CD14-positive monocyte (primary cell): ENCODE data around the gene PRSS33. TPM values are rescaled to one million over a fixed set of nuclear protein-coding genes. Genes with fewer than 3 reads are reported as not detected.

Experiments
- DNase-seq, 3 donors: peaks; one replicate each; pipeline ENCODE4 v3.0.0-alpha.2; 2011 to 2022
- H2AFZ ChIP-seq: 2 replicates; pipeline ENCODE4 v1.6.0; 2012; ENCODE audit warnings: mild to moderate bottlenecking, low read depth, low read length, inconsistent platforms; ENCODE audit not compliant: insufficient read depth, poor library complexity, severe bottlenecking
- H3K27ac ChIP-seq, 2 donors: 1 replicate in 1 of 2; 2 replicates in 1 of 2; pipeline ENCODE4 v1.5.1; 2012 to 2013; ENCODE audit warnings: low read length in 2 of 2, control low read depth in 1 of 2, inconsistent platforms in 1 of 2, low read depth in 1 of 2, mild to moderate bottlenecking in 1 of 2
- H3K27me3 ChIP-seq, 2 donors: one replicate each; pipeline versions ENCODE4 v1.6.0 to v1.6.1; 2011 to 2013; ENCODE audit warnings: low read length in 2 of 2; ENCODE audit not compliant: control insufficient read depth in 2 of 2, insufficient read depth in 2 of 2
- H3K36me3 ChIP-seq, 2 donors: replicated peaks in 1 of 2; 1 replicate in 1 of 2; 2 replicates in 1 of 2; pipeline versions ENCODE4 v1.5.1 to v1.6.1; 2012 to 2013; ENCODE audit warnings: low read length in 2 of 2, control low read depth in 1 of 2, inconsistent platforms in 1 of 2, mild to moderate bottlenecking in 1 of 2; ENCODE audit not compliant: insufficient read depth in 2 of 2, control insufficient read depth in 1 of 2
- H3K4me1 ChIP-seq, 2 donors: 1 replicate in 1 of 2; 2 replicates in 1 of 2; pipeline versions ENCODE4 v1.5.1 to v1.6.1; 2012 to 2013; ENCODE audit warnings: low read length in 2 of 2, control low read depth in 1 of 2, inconsistent platforms in 1 of 2, mild to moderate bottlenecking in 1 of 2, moderate library complexity in 1 of 2; ENCODE audit not compliant: insufficient read depth in 2 of 2, control insufficient read depth in 1 of 2
- H3K4me2 ChIP-seq: replicated peaks from 2 replicates; pipeline ENCODE3; 2012; ENCODE audit warnings: low read length, moderate library complexity, mild to moderate bottlenecking; ENCODE audit not compliant: poor library complexity, severe bottlenecking; ENCODE audit errors: extremely low read depth
- H3K4me3 ChIP-seq, 3 experiments: fragments of 200-600 bp in 1 of 3; sonication (generic) in 1 of 3; replicated peaks in 1 of 3; 1 replicate in 2 of 3; 2 replicates in 1 of 3; pipeline ENCODE4 v1.5.1; 2011 to 2013; ENCODE audit warnings: low read length in 3 of 3, mild to moderate bottlenecking in 3 of 3, control low read depth in 2 of 3, low read depth in 2 of 3, inconsistent platforms in 1 of 3, moderate library complexity in 1 of 3
- H3K79me2 ChIP-seq: 2 replicates; pipeline ENCODE4 v1.6.0; 2012; ENCODE audit warnings: mild to moderate bottlenecking, control low read depth, inconsistent platforms, low read length, moderate library complexity; ENCODE audit not compliant: insufficient read depth
- H3K9ac ChIP-seq: 2 replicates; pipeline ENCODE4 v1.6.0; 2017; ENCODE audit warnings: low read length, mild to moderate bottlenecking; ENCODE audit not compliant: insufficient read depth, poor library complexity, severe bottlenecking
- H3K9me3 ChIP-seq, 2 donors: replicated peaks in 1 of 2; 1 replicate in 1 of 2; 2 replicates in 1 of 2; pipeline versions ENCODE4 v1.5.1 to v1.6.1; 2012 to 2013; ENCODE audit warnings: low read length in 2 of 2, control low read depth in 1 of 2; ENCODE audit not compliant: control insufficient read depth in 1 of 2, insufficient read depth in 1 of 2
- H4K20me1 ChIP-seq: 2 replicates; pipeline ENCODE4 v1.6.0; 2012; ENCODE audit warnings: mild to moderate bottlenecking, low read length, control low read depth, moderate library complexity; ENCODE audit not compliant: insufficient read depth
- H3K27ac Mint-ChIP-seq, 7 donors: one replicate each; pipeline ENCODE4 v1.8.0; 2020; ENCODE audit warnings: mild to moderate bottlenecking in 7 of 7, mixed read lengths in 7 of 7, moderate library complexity in 6 of 7, inconsistent platforms in 2 of 7
- H3K27me3 Mint-ChIP-seq, 3 donors: one replicate each; pipeline ENCODE4 v1.8.0; 2021 to 2022; ENCODE audit warnings: low read depth in 3 of 3, mild to moderate bottlenecking in 3 of 3, mixed read lengths in 3 of 3, moderate library complexity in 3 of 3, inconsistent platforms in 1 of 3
- H3K36me3 Mint-ChIP-seq, 2 donors: one replicate each; pipeline ENCODE4 v1.8.0; 2020; ENCODE audit warnings: mixed read lengths in 2 of 2, inconsistent platforms in 1 of 2, mild to moderate bottlenecking in 1 of 2
- H3K4me1 Mint-ChIP-seq: one replicate; pipeline ENCODE4 v1.8.0; 2020; ENCODE audit warnings: mild to moderate bottlenecking, mixed read lengths
- H3K4me3 Mint-ChIP-seq, 2 donors: one replicate each; pipeline ENCODE4 v1.8.0; 2020; ENCODE audit warnings: mild to moderate bottlenecking in 2 of 2, mixed read lengths in 2 of 2, moderate library complexity in 1 of 2
- H3K9me3 Mint-ChIP-seq, 7 donors: one replicate each; pipeline ENCODE4 v1.8.0; 2020 to 2022; ENCODE audit warnings: mixed read lengths in 7 of 7, mild to moderate bottlenecking in 6 of 7, moderate library complexity in 6 of 7, inconsistent platforms in 2 of 7
- CTCF ChIP-seq: fragments of 200-600 bp; IDR thresholded peaks from one replicate; pipeline ENCODE4 v1.8.0; 2022; ENCODE audit warnings: antibody characterized with exemption, mild to moderate bottlenecking
- WGBS: methylation state at CpG from one replicate; pipeline ENCODE4 v1.1.5; 2013; ENCODE audit warnings: missing lambda C conversion rate; ENCODE audit not compliant: insufficient coverage; 5-methylcytosine and 5-hydroxymethylcytosine counted together
- intact Hi-C, 2 donors: fragments of 100-400 bp; cut with micrococcal nuclease; formaldehyde crosslinking; loops; one replicate each; pipeline versions ENCODE4 v1.15.0 to v1.15.1; 2023
- polyA plus RNA-seq, 3 donors: library from polyadenylated mRNA; depleted of rRNA in 1 of 3; unstranded in 2 of 3; stranded (reverse) in 1 of 3; fragments of 300-500 nt in 2 of 3; fragments of >200 nt in 1 of 3; fragmentation: Illumina TruSeq in 2 of 3; gene quantifications; 1 replicate in 2 of 3; 2 replicates in 1 of 3; pipeline ENCODE4 v1.2.3, GENCODE V29; 2012 to 2021
- small RNA-seq: library from RNA; depleted of rRNA; stranded (forward); fragments of <200 nt; gene quantifications from one replicate; pipeline ENCODE3, GENCODE V24; 2012; ENCODE audit warnings: low read depth; ENCODE audit not compliant: insufficient read length

PRSS33 gene
- polyA plus RNA-seq, 3 donors: 0.05 TPM; not detected in 2

GRCh38 chr16:2736476-2737237, 50.7 kb downstream of the PRSS33 start:
- DNase-seq: no peak
- Histone ChIP-seq H3K4me2 (no peak overlapping the region), H3K4me1 (no peaks in the 10 kb centered on the region), H3K79me2 (no peaks in the 10 kb centered on the region), H3K36me3 (no peaks in the 10 kb centered on the region), H4K20me1 (no peaks in the 10 kb centered on the region), H3K9ac (no peak overlapping the region), H3K4me3 (no peak overlapping the region), H3K27me3 (no peaks in the 10 kb centered on the region), H3K9me3 (no peaks in the 10 kb centered on the region), H2AFZ (no peak overlapping the region), H3K27ac (no peak overlapping the region)
- WGBS: 97% methylated on average over 11 of the region's 11 CpGs
- Mint-ChIP-seq H3K4me3 (no peak overlapping the region), H3K27ac (no peak overlapping the region), H3K9me3 (peaks cover 0 to 2% (median 0%) of the 10 kb centered on the region in 7 donors), H3K36me3 (no peaks in the 10 kb centered on the region), H3K4me1 (peaks cover 3% of the 10 kb centered on the region), H3K27me3 (peaks cover 0 to 5% (median 2%) of the 10 kb centered on the region in 3 donors)
- intact Hi-C loops: no loop called here
- TF ChIP-seq CTCF: no peak

- H3K9ac ChIP-seq: no peak overlapping the region
- H3K4me3 ChIP-seq: no peak overlapping the region
- intact Hi-C loops: no loop called here
- DNase-seq: no peak
- peaks cover 0 to 2% (median 0%) of the 10 kb centered on the region in 7 donors for H3K9me3 Mint-ChIP-seq
- peaks cover 0 to 4% (median 2%) of the 10 kb centered on the region in 3 donors for H3K27me3 Mint-ChIP-seq
- no peaks in the 10 kb centered on the region for H3K36me3 ChIP-seq
- no peak for TF ChIP-seq CTCF
- no peak overlapping the region for H2AFZ ChIP-seq
- H3K79me2 ChIP-seq: no peaks in the 10 kb centered on the region
- H3K27ac Mint-ChIP-seq: peak overlapping the region in 1 of 7 donors; percentile 57
- H3K4me3 Mint-ChIP-seq: no peak overlapping the region
- no peak overlapping the region for H3K27ac ChIP-seq
- no peaks in the 10 kb centered on the region for H4K20me1 ChIP-seq
- H3K27me3 ChIP-seq: no peaks in the 10 kb centered on the region
- no peaks in the 10 kb centered on the region for H3K36me3 Mint-ChIP-seq
- no peak overlapping the region for H3K4me2 ChIP-seq
- H3K4me1 ChIP-seq: no peaks in the 10 kb centered on the region
- H3K9me3 ChIP-seq: no peaks in the 10 kb centered on the region
- H3K4me1 Mint-ChIP-seq: peaks cover 3% of the 10 kb centered on the region
- 63% methylated on average over 7 of the region's 10 CpGs for WGBS
Measured at GRCh38 chr16:2734844-2735515, 52.4 kb downstream of the PRSS33 start.

Small RNA genes within 50 kb of the gene (small RNA-seq; reads per million reads assigned to genes)
- gene SNORA3C: not detected

Other genes starting within 250 kb of the PRSS33 start
- 10 to 100 TPM; 35.6 to 45.9 (median 38.6) TPM for gene PDPK1, start 249.5 kb downstream of the PRSS33 start, polyA plus RNA-seq
- 10 to 100 TPM; 16.0 to 23.1 (median 21.0) TPM for gene KCTD5, start 105.0 kb downstream of the PRSS33 start, polyA plus RNA-seq
- gene PRSS27, start 67.3 kb downstream of the PRSS33 start, polyA plus RNA-seq: 1 to 10 TPM in 1 of 3 donors, not detected in 2; 1.1 TPM
- gene SRRM2, start 34.9 kb downstream of the PRSS33 start, polyA plus RNA-seq: 1,000 to 10,000 TPM in 1 of 3 donors, 10 to 100 TPM in 2; 19.0 to 1,186 (median 31.8) TPM
- 100 to 1,000 TPM; 150 to 405 (median 363) TPM for gene ELOB, start 10.3 kb downstream of the PRSS33 start, polyA plus RNA-seq
- gene PRSS41, start 10.9 kb upstream of the PRSS33 start, polyA plus RNA-seq: not detected
- gene PRSS21, start 29.7 kb upstream of the PRSS33 start, polyA plus RNA-seq: 1 to 10 TPM; 2.1 to 9.0 (median 3.1) TPM
- gene ZG16B, start 42.7 kb upstream of the PRSS33 start, polyA plus RNA-seq: 10 to 100 TPM in 2 of 3 donors, 1 to 10 TPM in 1; 6.8 to 12.9 (median 11.0) TPM
- gene PRSS22, start 70.6 kb upstream of the PRSS33 start, polyA plus RNA-seq: not detected
- 10 to 100 TPM; 10.9 to 14.8 (median 12.7) TPM for gene FLYWCH2, start 95.7 kb upstream of the PRSS33 start, polyA plus RNA-seq
- 10 to 100 TPM in 1 of 3 donors, 1 to 10 TPM in 2; 5.0 to 42.7 (median 7.1) TPM for gene FLYWCH1, start 124.4 kb upstream of the PRSS33 start, polyA plus RNA-seq
- gene KREMEN2, start 176.7 kb upstream of the PRSS33 start, polyA plus RNA-seq: under 1 TPM in 1 of 3 donors, not detected in 2; 0.09 TPM
- gene PAQR4, start 181.8 kb upstream of the PRSS33 start, polyA plus RNA-seq: 10 to 100 TPM in 1 of 3 donors, 1 to 10 TPM in 2; 6.3 to 14.2 (median 8.9) TPM
- gene PKMYT1, start 192.9 kb upstream of the PRSS33 start, polyA plus RNA-seq: 1 to 10 TPM in 2 of 3 donors, under 1 TPM in 1; 0.39 to 3.2 (median 3.0) TPM
- 1 to 10 TPM in 1 of 3 donors, not detected in 2; 2.1 TPM for gene CLDN9, start 225.4 kb upstream of the PRSS33 start, polyA plus RNA-seq
- not detected for gene CLDN6, start 230.6 kb upstream of the PRSS33 start, polyA plus RNA-seq
- 1 to 10 TPM; 2.9 to 6.2 (median 5.7) TPM for gene TNFRSF12A, start 232.8 kb upstream of the PRSS33 start, polyA plus RNA-seq
- gene HCFC1R1, start 236.4 kb upstream of the PRSS33 start, polyA plus RNA-seq: 10 to 100 TPM; 16.7 to 27.1 (median 19.9) TPM
- 10 to 100 TPM; 42.4 to 59.2 (median 57.7) TPM for gene THOC6, start 236.5 kb upstream of the PRSS33 start, polyA plus RNA-seq
- gene BICDL2, start 249.4 kb upstream of the PRSS33 start, polyA plus RNA-seq: not detected